Measurements from ENCODE around the gene TMEM131. TPM values are rescaled to one million over a fixed set of nuclear protein-coding genes. Genes with fewer than 3 reads are reported as not detected.

TMEM131 gene
- total RNA-seq, 4 donors from 2014 or later, result 78.4 to 86.4 (median 80.5) TPM

GRCh38 chr2:97963880-97964279, 31.9 kb downstream of the TMEM131 start:
- Histone ChIP-seq H3K27me3 (no peaks in the 10 kb centered on the region), H3K9me3 (no peaks in the 10 kb centered on the region), H3K4me3 (no peak overlapping the region), H3K36me3 (no peaks in the 10 kb centered on the region), H3K4me1 (peaks cover 16 to 73% (median 39%) of the 10 kb centered on the region in 4 donors), H3K27ac (peak overlapping the region; percentile 67 to 84 (median 80))
- no peak for DNase-seq
- no peak for TF ChIP-seq POLR2A (IDR thresholded peaks at IDR 0.05)
- TF ChIP-seq POLR2AphosphoS5 (IDR thresholded peaks at IDR 0.05), result no peak
- no peak for TF ChIP-seq EP300 (IDR thresholded peaks at IDR 0.05; ENCODE audit: low read depth)
- TF ChIP-seq CTCF (IDR thresholded peaks at IDR 0.05), result no peak
- 44 to 71% methylated on average over 1 of the region's 1 CpG for WGBS, 2 donors (ENCODE audit: low coverage in 1 of 2)
- in situ Hi-C loops (cut with MboI; ENCODE audit: low pct_ligation_motif_present in 1 of 4, low pct_unique_long_range_greater_than_20kb in 1 of 4, low sequenced_read_pairs in 3 of 4) (no loop called here), intact Hi-C loops (cut with DNase I; ENCODE audit: low total_unique reads) (no loop called here)

- in situ Hi-C loops (cut with MboI; ENCODE audit: low pct_ligation_motif_present in 1 of 4, low pct_unique_long_range_greater_than_20kb in 1 of 4, low sequenced_read_pairs in 3 of 4), result no loop called here
- intact Hi-C loops (cut with DNase I; ENCODE audit: low total_unique reads), result no loop called here
- H3K27ac ChIP-seq, result peak overlapping the region in 2 of 4 donors; percentile 14 to 18
Observed at GRCh38 chr2:97963079-97963406, 32.7 kb downstream of the TMEM131 start.

GRCh38 chr2:97961534-97961933, 34.2 kb downstream of the TMEM131 start:
- TF ChIP-seq CTCF (IDR thresholded peaks at IDR 0.05), result no peak
- no peak for TF ChIP-seq POLR2AphosphoS5 (IDR thresholded peaks at IDR 0.05)
- TF ChIP-seq EP300 (IDR thresholded peaks at IDR 0.05; ENCODE audit: low read depth), result no peak
- DNase-seq, result no peak
- Histone ChIP-seq H3K27me3 (no peaks in the 10 kb centered on the region), H3K9me3 (no peaks in the 10 kb centered on the region), H3K36me3 (no peaks in the 10 kb centered on the region), H3K4me1 (peaks cover 9 to 61% (median 20%) of the 10 kb centered on the region in 4 donors), H3K4me3 (no peak overlapping the region), H3K27ac (no peak overlapping the region)
- intact Hi-C loops (cut with DNase I; ENCODE audit: low total_unique reads), result no loop called here
- WGBS, 2 donors (ENCODE audit: low coverage in 1 of 2), result 82 to 90% methylated on average over 4 to 5 of the region's 5 CpGs
- in situ Hi-C loops (cut with MboI; ENCODE audit: low pct_ligation_motif_present in 1 of 4, low pct_unique_long_range_greater_than_20kb in 1 of 4, low sequenced_read_pairs in 3 of 4), result no loop called here

More at GRCh38 chr2:97963079-97963406, 32.7 kb downstream of the TMEM131 start:
- no peaks in the 10 kb centered on the region for H3K36me3 ChIP-seq
- no peak overlapping the region for H3K4me3 ChIP-seq
- no peaks in the 10 kb centered on the region for H3K27me3 ChIP-seq
- no peak for DNase-seq
- no peak for TF ChIP-seq POLR2AphosphoS5 (IDR thresholded peaks at IDR 0.05)
- TF ChIP-seq CTCF (IDR thresholded peaks at IDR 0.05), result no peak
- no peak for TF ChIP-seq EP300 (IDR thresholded peaks at IDR 0.05; ENCODE audit: low read depth)
- no peak for TF ChIP-seq POLR2A (IDR thresholded peaks at IDR 0.05)
- no peaks in the 10 kb centered on the region for H3K9me3 ChIP-seq
- H3K4me1 ChIP-seq, result peaks cover 14 to 71% (median 31%) of the 10 kb centered on the region in 4 donors

GRCh38 chr2:97958184-97958583, 37.6 kb downstream of the TMEM131 start:
- 80 to 83% methylated on average over 1 to 2 of the region's 2 CpGs for WGBS, 2 donors (ENCODE audit: low coverage in 1 of 2)
- Histone ChIP-seq H3K36me3 (no peaks in the 10 kb centered on the region), H3K4me3 (no peak overlapping the region), H3K4me1 (peaks cover 0 to 41% (median 8%) of the 10 kb centered on the region in 4 donors), H3K9me3 (no peaks in the 10 kb centered on the region), H3K27ac (no peak overlapping the region), H3K27me3 (no peaks in the 10 kb centered on the region)
- intact Hi-C loops (cut with DNase I; ENCODE audit: low total_unique reads), result no loop called here
- DNase-seq, result no peak
- in situ Hi-C loops (cut with MboI; ENCODE audit: low pct_ligation_motif_present in 1 of 4, low pct_unique_long_range_greater_than_20kb in 1 of 4, low sequenced_read_pairs in 3 of 4), result no loop called here
- TF ChIP-seq POLR2A (IDR thresholded peaks at IDR 0.05) (no peak), POLR2AphosphoS5 (IDR thresholded peaks at IDR 0.05) (no peak), EP300 (IDR thresholded peaks at IDR 0.05; ENCODE audit: low read depth) (no peak), CTCF (IDR thresholded peaks at IDR 0.05) (no peak)

Data from transverse colon (tissue), 4 donors.